HCT116 (cell line): Measurements from ENCODE around the gene SPRING1. TPM values are rescaled to one million over a fixed set of nuclear protein-coding genes. Genes with fewer than 3 reads are reported as not detected.

ENCODE experiments used
- ATAC-seq: fragments of 200-7000 bp; cut with Tn5 transposase; 2 replicates; pipeline ENCODE4 v1.9.1; 2020; ENCODE audit warnings: mild to moderate bottlenecking, moderate library complexity
- BruUV-seq: library from RNA; stranded (reverse); fragments of 400-500 nt; replicated peaks from 2 replicates; lab custom pipeline; 2021; lab: Mats Ljungman, UMichigan
- CTCF ChIA-PET: fragments of 300-600 bp; sonication (Branson Sonifier 250); formaldehyde crosslinking; loops from one replicate; lab custom pipeline; 2021; ENCODE audit warnings: antibody characterized with exemption; lab: Charles Lee
- POLR2A ChIA-PET: fragments of 300-600, 350-600 bp; sonication (Branson Sonifier 250); formaldehyde crosslinking; loops from one replicate; lab custom pipeline; 2021; ENCODE audit warnings: antibody characterized with exemption; lab: Charles Lee
- RAD21 ChIA-PET, 2 experiments: fragments of 300-600 bp; sonication (Branson Sonifier 250); formaldehyde crosslinking; loops; one replicate each; lab custom pipeline; 2023; ENCODE audit warnings: low total read pairs in 2 of 2; ENCODE audit not compliant: uncharacterized antibody in 2 of 2, unreplicated experiment in 2 of 2, low non-redundant PET in 1 of 2; lab: Charles Lee
- DNase-seq: peaks from one replicate; pipeline ENCODE4 v3.0.0-alpha.2; 2010; ENCODE audit warnings: low read depth, low spot score
- H2AFZ ChIP-seq: fragments of 200-600 bp; shearing (Covaris generic), sonication (generic); 2 replicates; pipeline ENCODE4 v1.6.1; 2017; ENCODE audit warnings: low read depth, mixed run types, mixed read lengths, antibody characterized with exemption, low read length; ENCODE audit not compliant: poor library complexity, severe bottlenecking
- H3K27ac ChIP-seq: 2 replicates; pipeline ENCODE4 v1.5.1; 2012; ENCODE audit warnings: low read depth, low read length
- H3K27me3 ChIP-seq: fragments of 200-600 bp; sonication (generic); 2 replicates; pipeline ENCODE4 v1.6.1; 2016; ENCODE audit warnings: mixed run types, low read length, mixed read lengths; ENCODE audit not compliant: insufficient read depth
- H3K36me3 ChIP-seq, 2 experiments: fragments of 200-500 bp in 1 of 2; fragments of 200-600 bp in 1 of 2; sonication (Bioruptor generic) in 1 of 2; sonication (generic) in 1 of 2; 2 replicates each; pipeline versions ENCODE4 v1.5.1 to v1.6.1; 2014 to 2016; ENCODE audit warnings: low read length in 2 of 2, inconsistent platforms in 1 of 2, mixed read lengths in 1 of 2, mixed run types in 1 of 2; ENCODE audit not compliant: insufficient read depth in 2 of 2, control insufficient read depth in 1 of 2
- H3K4me1 ChIP-seq, 2 experiments: fragments of 200-600 bp in 1 of 2; sonication (generic) in 1 of 2; 2 replicates each; pipeline versions ENCODE4 v1.5.1 to v1.6.1; 2012 to 2017; ENCODE audit warnings: low read length in 2 of 2, inconsistent platforms in 1 of 2, mild to moderate bottlenecking in 1 of 2, mixed read lengths in 1 of 2, mixed run types in 1 of 2, moderate library complexity in 1 of 2; ENCODE audit not compliant: insufficient read depth in 2 of 2, control insufficient read depth in 1 of 2
- H3K4me2 ChIP-seq: fragments of 200-600 bp; sonication (generic); 2 replicates; pipeline ENCODE4 v1.6.1; 2017; ENCODE audit warnings: mixed run types, low read length, mixed read lengths
- H3K4me3 ChIP-seq, 2 experiments: fragments of 200-600 bp in 1 of 2; sonication (generic) in 1 of 2; replicated peaks in 1 of 2; 2 replicates each; pipeline ENCODE4 v1.5.1; 2011 to 2016; ENCODE audit warnings: low read length in 2 of 2, control low read depth in 1 of 2, low read depth in 1 of 2, mild to moderate bottlenecking in 1 of 2, mixed read lengths in 1 of 2, mixed run types in 1 of 2
- H3K79me2 ChIP-seq: fragments of 200-600 bp; sonication (generic); 2 replicates; pipeline ENCODE4 v1.6.1; 2017; ENCODE audit warnings: mild to moderate bottlenecking, mixed run types, low read length, moderate library complexity, mixed read lengths; ENCODE audit not compliant: insufficient read depth
- H3K9ac ChIP-seq: fragments of 200-600 bp; sonication (generic); 2 replicates; pipeline ENCODE4 v1.6.1; 2016; ENCODE audit warnings: low read length, mixed read lengths
- H3K9me2 ChIP-seq: fragments of 200-600 bp; sonication (generic), shearing (Covaris generic); 2 replicates; pipeline ENCODE4 v1.6.1; 2017; ENCODE audit warnings: mixed run types, mild to moderate bottlenecking, moderate library complexity; ENCODE audit not compliant: insufficient read depth
- H3K9me3 ChIP-seq, 2 experiments: fragments of 200-500 bp in 1 of 2; fragments of 200-600 bp in 1 of 2; sonication (Bioruptor generic) in 1 of 2; sonication (generic) in 1 of 2; 2 replicates each; pipeline ENCODE4 v1.6.1; 2014 to 2017; ENCODE audit warnings: low read length in 2 of 2, mixed read lengths in 2 of 2, inconsistent platforms in 1 of 2, low read depth in 1 of 2, mild to moderate bottlenecking in 1 of 2, mixed run types in 1 of 2, moderate library complexity in 1 of 2; ENCODE audit not compliant: control insufficient read depth in 1 of 2, insufficient read depth in 1 of 2
- H4K20me1 ChIP-seq: fragments of 200-600 bp; sonication (generic), shearing (Covaris generic); 2 replicates; pipeline ENCODE4 v1.6.1; 2017; ENCODE audit warnings: mixed run types, mild to moderate bottlenecking, moderate library complexity; ENCODE audit not compliant: insufficient read depth
- CEBPB ChIP-seq: IDR thresholded peaks from 2 replicates; pipeline ENCODE4 v1.6.1; 2012; ENCODE audit warnings: low read depth
- ELF1 ChIP-seq: IDR thresholded peaks from 2 replicates; pipeline ENCODE4 v1.6.1; 2012; ENCODE audit warnings: low read depth, borderline replicate concordance
- JUND ChIP-seq: IDR thresholded peaks from 2 replicates; pipeline ENCODE4 v1.6.1; 2012
- RAD21 ChIP-seq: IDR thresholded peaks from 2 replicates; pipeline ENCODE4 v1.6.1; 2012; ENCODE audit warnings: low read depth, mild to moderate bottlenecking
- REST ChIP-seq: IDR thresholded peaks from 2 replicates; pipeline ENCODE4 v1.6.1; 2012; ENCODE audit warnings: low read depth
- ZNF274 ChIP-seq: fragments of 200-500 bp; sonication (Bioruptor generic); IDR thresholded peaks from 2 replicates; pipeline ENCODE4 v1.6.1; 2014; ENCODE audit warnings: mild to moderate bottlenecking, low read depth, low read length, inconsistent platforms
- intact Hi-C: fragments of 100-400 bp; cut with micrococcal nuclease; formaldehyde crosslinking; loops from 2 replicates; pipeline ENCODE4 v1.10.0; 2022
- total RNA-seq: library from RNA; stranded (reverse); gene quantifications from one replicate; pipeline ENCODE4 v1.2.1, GENCODE V29; 2021; ENCODE audit not compliant: unreplicated experiment

SPRING1 gene
- total RNA-seq, 1 experiment from 2014 or later = 28.5 TPM

DNA sequence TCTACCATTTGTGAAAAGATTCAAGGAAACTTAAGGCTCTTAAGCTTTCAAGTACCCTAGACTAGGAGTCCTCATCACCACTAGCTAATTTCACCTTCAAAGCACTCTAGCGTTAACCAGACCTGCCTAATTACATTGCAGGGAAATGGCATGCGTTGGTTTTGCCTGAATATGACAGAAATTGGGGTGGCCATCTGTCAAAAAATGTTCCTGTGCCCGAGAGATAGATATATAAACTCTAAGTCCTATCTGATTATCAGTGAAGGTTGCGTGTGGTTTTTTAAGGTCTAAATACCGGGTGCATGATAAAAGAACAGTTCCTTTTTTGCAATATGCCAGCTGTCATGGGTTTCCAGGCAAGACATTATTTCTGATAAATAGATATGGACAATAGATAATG is 48.3 kb downstream of the SPRING1 start:
- Histone ChIP-seq H3K9me3 (no peaks in the 10 kb centered on the region), H3K4me3 (no peak overlapping the region)
- BruUV-seq = no TSS peak

More for the DNA sequence above, 48.3 kb downstream of the SPRING1 start:
- no peak overlapping the region for H3K9ac ChIP-seq
- H4K20me1 ChIP-seq = no peaks in the 10 kb centered on the region
- no peaks in the 10 kb centered on the region for H3K27me3 ChIP-seq
- no peaks in the 10 kb centered on the region for H3K9me2 ChIP-seq
- ATAC-seq (no peak), DNase-seq (no peak)
- H3K79me2 ChIP-seq = no peaks in the 10 kb centered on the region
- ChIA-PET RAD21 (no interaction called here), POLR2A (no interaction called here), CTCF (no interaction called here)
- H3K36me3 ChIP-seq = no peaks in the 10 kb centered on the region
- intact Hi-C loops = no loop called here
- TF ChIP-seq CEBPB (no peak), REST (no peak), JUND (no peak), ELF1 (no peak), RAD21 (no peak), ZNF274 (no peak)
- no peak overlapping the region for H3K4me2 ChIP-seq
- no peak overlapping the region for H2AFZ ChIP-seq
- H3K4me1 ChIP-seq = peaks cover 0 to 7% of the 10 kb centered on the region in 2 experiments; a peak in 1 of 4 replicates
- H3K27ac ChIP-seq = no peak overlapping the region

Other genes starting within 250 kb of the SPRING1 start
- 4.7 TPM for gene MAP1LC3B2, start 178.7 kb downstream of the SPRING1 start, total RNA-seq
- gene RNFT2, start 246 bp upstream of the SPRING1 start, total RNA-seq = 34.9 TPM
- gene HRK, start 143.4 kb upstream of the SPRING1 start, total RNA-seq = 4.3 TPM
- gene FBXW8, start 172.9 kb upstream of the SPRING1 start, total RNA-seq = 14.6 TPM